GM12872 (cell line): ENCODE results near the gene PPM1M.

Source experiments
- TF ChIP-seq, protein P1 (sequence below): IDR thresholded peaks from 3 replicates; pipeline ENCODE4 v1.5.1; 2011; ENCODE audit warnings: low read depth, mild to moderate bottlenecking, low read length, moderate library complexity; ENCODE audit not compliant: insufficient read depth

The PPM1M gene

DNA sequence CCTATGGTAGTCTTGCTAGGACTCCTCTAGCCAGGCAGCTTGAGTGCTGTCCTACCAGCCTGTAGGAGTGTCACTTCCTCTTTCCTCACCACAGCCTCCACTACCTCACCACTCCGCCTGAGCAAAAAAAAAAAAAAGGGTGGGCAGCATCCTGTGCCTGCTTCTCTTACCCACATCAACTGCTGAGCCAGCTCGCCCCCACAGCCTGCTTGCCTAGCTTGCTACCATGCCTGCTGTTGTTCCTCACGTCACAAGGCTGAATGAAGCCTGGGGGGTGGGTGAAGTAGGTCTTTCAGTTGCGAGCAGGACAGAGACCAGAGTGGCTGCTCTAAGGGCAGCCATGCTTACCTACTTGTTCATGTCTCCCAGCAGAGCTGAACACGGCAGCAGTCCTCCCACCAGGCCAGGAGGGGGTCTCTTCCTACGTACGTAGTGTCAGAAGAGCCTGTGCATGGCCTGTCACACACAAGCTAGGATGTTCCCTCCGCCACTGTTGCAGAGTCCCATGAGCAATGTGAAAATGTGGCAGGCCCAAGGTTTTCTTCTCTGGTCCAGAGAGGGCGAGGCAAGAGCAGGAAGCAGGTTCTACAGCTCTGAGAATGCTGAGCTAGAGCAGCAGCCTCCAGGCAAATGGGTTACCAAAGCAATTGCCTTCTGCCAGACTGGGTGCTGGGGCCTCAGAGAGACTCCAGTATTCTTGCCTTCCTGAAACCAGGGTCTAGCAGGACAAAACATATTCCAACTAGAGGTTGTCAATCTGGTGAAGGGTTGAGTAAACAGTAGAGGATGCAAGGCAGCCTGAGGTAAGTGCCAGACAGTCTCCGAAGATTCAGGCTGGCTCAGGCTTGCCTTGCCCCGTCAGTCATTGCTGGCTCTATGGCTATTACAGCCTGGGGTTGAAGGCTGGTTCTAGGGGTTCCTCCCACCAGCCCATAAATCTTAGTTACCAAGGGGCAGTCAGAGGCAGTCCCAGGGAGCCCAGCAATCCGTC lies 8.1 kb downstream of the PPM1M start:
- TF ChIP-seq, protein P1, sequence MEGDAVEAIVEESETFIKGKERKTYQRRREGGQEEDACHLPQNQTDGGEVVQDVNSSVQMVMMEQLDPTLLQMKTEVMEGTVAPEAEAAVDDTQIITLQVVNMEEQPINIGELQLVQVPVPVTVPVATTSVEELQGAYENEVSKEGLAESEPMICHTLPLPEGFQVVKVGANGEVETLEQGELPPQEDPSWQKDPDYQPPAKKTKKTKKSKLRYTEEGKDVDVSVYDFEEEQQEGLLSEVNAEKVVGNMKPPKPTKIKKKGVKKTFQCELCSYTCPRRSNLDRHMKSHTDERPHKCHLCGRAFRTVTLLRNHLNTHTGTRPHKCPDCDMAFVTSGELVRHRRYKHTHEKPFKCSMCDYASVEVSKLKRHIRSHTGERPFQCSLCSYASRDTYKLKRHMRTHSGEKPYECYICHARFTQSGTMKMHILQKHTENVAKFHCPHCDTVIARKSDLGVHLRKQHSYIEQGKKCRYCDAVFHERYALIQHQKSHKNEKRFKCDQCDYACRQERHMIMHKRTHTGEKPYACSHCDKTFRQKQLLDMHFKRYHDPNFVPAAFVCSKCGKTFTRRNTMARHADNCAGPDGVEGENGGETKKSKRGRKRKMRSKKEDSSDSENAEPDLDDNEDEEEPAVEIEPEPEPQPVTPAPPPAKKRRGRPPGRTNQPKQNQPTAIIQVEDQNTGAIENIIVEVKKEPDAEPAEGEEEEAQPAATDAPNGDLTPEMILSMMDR, result no peak

DNA sequence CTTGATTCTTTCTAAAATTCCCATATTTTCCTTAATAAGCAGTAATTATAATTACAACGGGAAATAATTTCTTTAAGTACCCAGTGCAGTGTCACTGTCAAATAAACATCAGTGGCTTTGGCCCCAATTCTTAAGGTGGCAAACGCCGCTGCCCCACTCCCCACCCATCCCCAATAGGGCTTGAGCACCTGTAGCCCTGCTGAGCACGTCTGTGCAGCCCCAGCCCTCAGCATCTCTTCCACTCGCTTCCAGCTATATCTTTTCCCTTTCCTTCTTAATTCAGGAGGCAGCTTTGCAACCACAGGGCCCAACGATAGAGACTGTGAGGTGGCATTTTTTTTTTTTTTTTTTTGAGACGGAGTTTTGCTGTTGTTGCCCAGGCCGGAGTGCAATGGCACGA lies 9.0 kb downstream of the PPM1M start:
- TF ChIP-seq, protein P1, result no peak

DNA sequence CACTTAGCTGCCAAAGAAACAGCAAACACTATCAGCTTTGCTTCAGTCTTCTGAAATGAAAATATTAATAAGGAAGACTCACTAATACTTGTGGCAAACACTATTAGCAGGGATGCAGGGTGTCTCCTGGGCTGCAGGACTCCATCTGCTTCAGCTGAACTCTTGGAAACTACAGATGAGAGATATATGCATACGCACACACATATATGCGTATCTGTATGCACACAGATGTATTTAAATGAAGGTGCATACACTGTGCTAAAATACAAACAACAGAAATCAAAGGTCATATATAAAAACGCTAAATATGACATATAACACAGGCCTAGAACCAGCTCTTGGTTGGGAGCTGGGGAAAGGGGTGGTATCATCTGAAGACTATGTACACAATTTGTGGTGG lies 10.6 kb downstream of the PPM1M start:
- TF ChIP-seq, protein P1, result no peak

DNA sequence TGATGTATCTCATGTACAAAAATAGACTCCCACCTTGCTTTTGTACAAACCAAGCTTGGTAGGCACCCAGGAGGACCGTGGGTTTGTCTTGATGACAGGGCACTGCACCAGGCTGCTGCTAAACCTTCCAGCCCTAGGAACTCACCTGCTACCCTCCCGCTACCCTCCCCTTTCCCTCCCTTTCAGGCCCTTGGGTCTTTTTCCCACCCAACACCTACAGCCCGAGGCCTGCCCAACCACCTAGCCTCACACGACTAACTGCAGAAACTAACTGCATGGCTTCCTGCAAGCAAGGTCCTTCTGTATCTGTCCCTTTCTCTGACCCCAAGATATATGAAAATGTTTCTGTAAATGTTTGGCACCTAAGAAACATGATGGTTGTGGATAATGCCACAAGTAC lies 11.1 kb downstream of the PPM1M start:
- TF ChIP-seq, protein P1, result no peak

DNA sequence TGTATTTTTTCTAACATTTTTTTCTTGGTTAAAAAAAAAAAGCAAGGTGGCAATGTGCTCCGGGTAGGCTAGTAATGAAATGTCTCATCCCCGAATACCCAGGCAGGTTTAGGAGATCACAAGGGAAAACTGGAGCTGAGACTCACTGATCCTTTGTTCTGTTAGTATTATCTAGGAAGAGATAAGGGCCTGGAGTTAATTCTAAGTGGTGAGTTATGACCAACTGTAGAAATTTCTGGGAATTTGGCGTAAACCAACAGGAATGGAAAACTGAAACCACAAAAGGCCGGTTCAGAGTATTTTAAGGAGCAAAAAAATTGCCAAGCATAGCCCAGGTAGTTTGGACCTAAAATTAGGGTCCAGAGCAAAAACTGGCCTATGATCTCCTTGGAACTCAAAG lies 12.4 kb downstream of the PPM1M start:
- TF ChIP-seq, protein P1, result no peak

DNA sequence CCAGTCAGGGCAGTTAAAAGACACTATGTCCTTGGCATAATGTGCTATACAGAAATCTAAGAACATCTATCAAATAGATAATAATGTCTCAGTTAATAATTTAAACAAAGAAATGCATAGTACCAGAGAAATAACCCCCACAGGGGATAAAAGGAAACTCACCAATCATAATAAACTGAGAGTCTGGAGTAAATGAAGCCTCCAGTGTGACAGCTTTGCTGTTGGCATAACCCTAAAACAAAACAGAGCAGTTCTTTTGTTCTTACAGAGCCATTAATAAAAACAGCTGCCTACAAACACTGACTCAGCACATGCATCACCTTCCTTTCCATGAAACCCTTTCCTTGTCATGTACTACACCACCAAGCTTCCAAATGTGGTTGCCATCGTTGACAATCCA lies 13.5 kb downstream of the PPM1M start:
- TF ChIP-seq, protein P1, result no peak

DNA sequence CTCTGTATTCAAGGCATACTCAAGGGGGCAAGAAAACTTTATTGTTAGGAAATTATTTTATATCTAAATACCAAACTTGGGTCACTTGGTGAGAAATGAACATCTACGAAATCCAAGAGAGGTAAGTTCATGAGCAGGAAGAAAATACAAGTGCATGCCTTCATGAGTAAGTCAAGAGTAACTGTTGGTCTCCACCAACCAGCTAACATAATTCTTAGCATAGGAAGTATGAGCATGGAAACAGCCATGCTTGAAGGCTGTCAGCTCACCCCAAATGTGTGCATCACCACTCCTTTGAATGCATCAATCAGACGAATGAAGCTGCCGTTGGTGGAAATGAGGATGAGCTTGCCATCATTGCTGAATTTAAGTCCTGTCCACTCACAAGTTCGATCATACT lies 13.9 kb downstream of the PPM1M start:
- TF ChIP-seq, protein P1, result no peak
